HG02571 (cell line): ENCODE data around the gene OTOG.

ENCODE experiments used
- ATAC-seq: cut with Tn5 transposase; IDR thresholded peaks from one replicate; pipeline ENCODE4 v1.9.1; 2021; ENCODE audit warnings: mild to moderate bottlenecking, moderate library complexity; ENCODE audit not compliant: unreplicated experiment

OTOG gene

GRCh38 chr11:17516551-17517150, 30.4 kb upstream of the OTOG start:
- ATAC-seq = no peak

- ATAC-seq = no peak
Observed at GRCh38 chr11:17517186-17517585, 29.9 kb upstream of the OTOG start.

GRCh38 chr11:17518366-17518765, 28.7 kb upstream of the OTOG start:
- no peak for ATAC-seq

GRCh38 chr11:17519061-17519885, 27.8 kb upstream of the OTOG start:
- ATAC-seq = no peak

- ATAC-seq = no peak
Observed at GRCh38 chr11:17521106-17521900, 25.8 kb upstream of the OTOG start.

- no peak for ATAC-seq
Observed at GRCh38 chr11:17522655-17523054, 24.4 kb upstream of the OTOG start.

GRCh38 chr11:17524221-17524620, 22.8 kb upstream of the OTOG start:
- no peak for ATAC-seq

GRCh38 chr11:17525570-17525969, 21.5 kb upstream of the OTOG start:
- no peak for ATAC-seq

GRCh38 chr11:17526326-17526725, 20.7 kb upstream of the OTOG start:
- ATAC-seq = no peak

- no peak for ATAC-seq
Observed at GRCh38 chr11:17526931-17527627, 20.0 kb upstream of the OTOG start.

GRCh38 chr11:17527628-17527995, 19.4 kb upstream of the OTOG start:
- no peak for ATAC-seq

GRCh38 chr11:17528181-17528691, 18.8 kb upstream of the OTOG start:
- ATAC-seq = peak; percentile 67

GRCh38 chr11:17528906-17529843, 17.9 kb upstream of the OTOG start:
- ATAC-seq = no peak

GRCh38 chr11:17529844-17530185, 17.2 kb upstream of the OTOG start:
- ATAC-seq = no peak

GRCh38 chr11:17531071-17531600, 15.9 kb upstream of the OTOG start:
- ATAC-seq = no peak

- ATAC-seq = no peak
Observed at GRCh38 chr11:17531636-17532113, 15.4 kb upstream of the OTOG start.

- ATAC-seq = no peak
Observed at GRCh38 chr11:17532784-17533183, 14.3 kb upstream of the OTOG start.

- no peak for ATAC-seq
Observed at GRCh38 chr11:17533341-17533740, 13.7 kb upstream of the OTOG start.

GRCh38 chr11:17533778-17534415, 13.2 kb upstream of the OTOG start:
- ATAC-seq = no peak
